HFF-Myc (cell line): ENCODE results near the gene ZSWIM5.

Experiments
- DNase-seq: peaks from one replicate; pipeline ENCODE4 v3.0.0-alpha.2; 2011; ENCODE audit warnings: low read depth; ENCODE audit errors: extremely low read depth
- H3K4me3 ChIP-seq: replicated peaks from 2 replicates; pipeline ENCODE4 v1.5.1; 2011; ENCODE audit warnings: low read depth, mild to moderate bottlenecking, control low read depth, low read length
- CTCF ChIP-seq: IDR thresholded peaks from 2 replicates; pipeline ENCODE4 v1.5.1; 2012; ENCODE audit warnings: mild to moderate bottlenecking, low read depth, low read length, control low read depth; ENCODE audit errors: missing control alignments

The ZSWIM5 gene

GRCh38 chr1:45205011-45205909, 1.1 kb downstream of the ZSWIM5 start:
- H3K4me3 ChIP-seq = no peak overlapping the region
- DNase-seq = no peak
- TF ChIP-seq CTCF = no peak

DNA sequence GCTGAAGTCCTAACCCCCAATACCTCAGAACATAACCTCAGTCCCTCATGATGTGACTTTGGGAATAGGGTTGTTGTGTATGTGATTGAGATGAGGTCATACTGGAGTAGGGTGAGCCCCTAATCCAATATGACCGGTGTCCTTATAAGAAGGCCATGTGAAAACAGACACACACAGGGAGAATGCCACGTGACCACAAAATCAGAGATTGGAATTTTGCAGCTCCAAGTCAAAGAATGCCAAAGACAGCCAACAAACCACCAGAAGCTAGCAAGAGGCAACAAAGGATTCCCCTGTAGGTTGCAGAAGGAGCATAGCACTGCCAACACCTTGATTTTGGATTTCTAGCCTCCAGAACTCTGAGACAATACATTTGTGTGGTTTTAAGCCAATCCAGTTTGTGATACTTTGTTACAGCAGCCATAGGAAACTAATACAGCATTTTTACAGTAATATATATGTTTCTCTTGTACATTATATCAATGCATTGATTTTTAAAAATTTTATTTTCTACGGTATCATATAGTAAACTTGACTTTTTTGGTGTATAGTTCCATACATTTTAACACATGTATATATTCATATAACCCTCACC, 5.4 kb downstream of the ZSWIM5 start:
- no peak overlapping the region for H3K4me3 ChIP-seq
- no peak for DNase-seq
- no peak for TF ChIP-seq CTCF

DNA sequence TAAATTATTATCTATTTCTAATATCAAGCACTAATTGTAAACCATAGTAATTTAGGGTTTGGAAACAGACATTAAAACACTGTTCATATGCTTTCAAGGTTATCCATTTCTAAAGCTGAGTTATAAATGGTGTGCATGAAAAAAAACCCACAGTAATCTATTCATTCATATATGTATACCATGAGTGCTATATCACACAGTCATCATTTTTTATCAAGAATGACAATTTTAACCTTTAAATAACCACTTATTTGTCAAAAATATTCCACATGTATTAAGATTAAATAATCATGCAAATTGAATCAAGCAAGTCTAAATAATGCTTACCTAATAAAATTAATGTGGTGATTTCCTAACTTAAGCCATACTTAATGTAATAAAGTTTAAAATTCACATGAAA, 6.0 kb downstream of the ZSWIM5 start:
- no peak for TF ChIP-seq CTCF
- no peak for DNase-seq
- H3K4me3 ChIP-seq = no peak overlapping the region

GRCh38 chr1:45198185-45198584, 8.2 kb downstream of the ZSWIM5 start:
- DNase-seq = no peak
- no peak overlapping the region for H3K4me3 ChIP-seq
- TF ChIP-seq CTCF = no peak

DNA sequence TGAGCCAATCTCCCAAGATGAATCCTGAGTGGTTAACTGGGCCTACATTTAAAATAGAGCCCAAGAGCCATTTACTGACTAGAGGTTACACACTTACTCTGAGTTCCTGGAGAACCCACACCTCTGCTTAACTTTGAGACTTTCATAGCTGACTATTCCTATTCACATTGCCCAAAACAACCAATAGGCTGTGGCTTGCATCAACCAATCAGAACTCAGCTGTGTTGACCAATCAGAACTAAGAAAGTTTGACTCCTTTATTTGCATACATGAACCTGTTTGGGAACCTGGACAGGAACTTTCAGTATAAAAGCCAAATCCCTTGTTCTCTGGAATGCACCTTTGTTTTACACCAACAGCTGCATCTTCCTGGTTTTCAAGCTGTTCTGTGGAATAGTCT, 9.5 kb downstream of the ZSWIM5 start:
- no peak for TF ChIP-seq CTCF
- H3K4me3 ChIP-seq = no peak overlapping the region
- no peak for DNase-seq

DNA sequence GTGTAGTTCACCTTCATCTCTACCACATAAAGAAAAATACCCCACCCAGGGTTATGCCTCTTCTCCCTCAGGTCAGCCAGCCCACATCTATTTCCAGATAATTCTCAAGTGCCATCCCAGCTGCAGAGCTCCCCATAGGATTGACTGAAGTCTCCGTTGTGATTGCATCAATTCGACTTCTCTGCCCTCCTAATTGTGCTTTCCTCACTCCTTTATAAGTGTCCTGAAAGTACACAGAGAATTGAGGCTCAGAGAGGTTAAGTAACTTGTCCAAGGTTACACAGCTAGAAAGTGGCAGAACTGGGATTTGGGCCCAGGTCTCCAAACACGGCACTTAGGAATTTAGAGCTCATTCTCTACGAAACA, 15.0 kb downstream of the ZSWIM5 start:
- TF ChIP-seq CTCF = no peak
- no peak for DNase-seq
- H3K4me3 ChIP-seq = no peak overlapping the region
